Activated CD8-positive, alpha-beta memory T cell treated with anti-CD3 and anti-CD28 coated beads for 24 hours (primary cell): ENCODE measurements around the gene PTRH2.
"Not testable (repeated sequence)": the region's sequence is repeated elsewhere in the genome, so short reads cannot be mapped to it uniquely, and the experiment has no call there.

Experiments
- DNase-seq: peaks from one replicate; pipeline ENCODE4 v3.0.0-alpha.2; 2020

PTRH2 gene

DNA sequence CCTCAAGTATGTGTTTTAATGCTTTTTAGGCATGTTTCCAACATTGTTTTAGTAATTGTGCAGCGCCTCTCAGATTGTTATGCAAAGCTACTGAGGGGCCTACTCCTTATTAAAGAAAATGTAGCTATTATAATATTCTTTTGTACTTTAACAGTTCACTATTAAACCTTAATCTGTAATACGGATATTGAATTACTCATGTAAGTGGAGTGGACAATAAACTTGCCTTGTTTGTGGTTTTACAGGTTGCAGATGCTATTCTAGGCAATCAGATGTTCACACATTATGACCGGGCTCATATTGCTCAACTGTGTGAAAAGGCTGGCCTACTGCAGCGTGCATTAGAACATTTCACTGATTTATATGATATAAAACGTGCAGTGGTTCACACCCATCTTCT, 41.0 kb downstream of the PTRH2 start:
- DNase-seq = no peak

DNA sequence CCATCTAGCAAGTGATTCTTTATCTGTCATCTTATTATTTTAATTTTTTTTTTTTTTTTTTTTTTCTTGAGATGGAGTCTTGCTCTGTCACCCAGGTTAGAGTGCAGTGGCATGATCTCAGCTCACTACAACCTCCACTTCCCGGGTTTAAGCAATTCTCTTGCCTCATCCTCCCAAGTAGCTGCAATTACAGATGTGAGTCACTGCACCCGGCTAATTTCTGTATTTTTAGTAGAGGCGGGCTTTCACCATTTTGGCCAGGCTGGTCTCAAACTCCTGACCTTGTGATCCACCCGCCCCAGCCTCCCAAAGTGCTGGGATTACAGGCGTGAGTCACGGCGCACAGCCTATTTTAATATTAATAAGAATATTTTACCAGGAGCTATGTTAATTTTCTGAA, 50.6 kb downstream of the PTRH2 start:
- DNase-seq = not testable (repeated sequence)

DNA sequence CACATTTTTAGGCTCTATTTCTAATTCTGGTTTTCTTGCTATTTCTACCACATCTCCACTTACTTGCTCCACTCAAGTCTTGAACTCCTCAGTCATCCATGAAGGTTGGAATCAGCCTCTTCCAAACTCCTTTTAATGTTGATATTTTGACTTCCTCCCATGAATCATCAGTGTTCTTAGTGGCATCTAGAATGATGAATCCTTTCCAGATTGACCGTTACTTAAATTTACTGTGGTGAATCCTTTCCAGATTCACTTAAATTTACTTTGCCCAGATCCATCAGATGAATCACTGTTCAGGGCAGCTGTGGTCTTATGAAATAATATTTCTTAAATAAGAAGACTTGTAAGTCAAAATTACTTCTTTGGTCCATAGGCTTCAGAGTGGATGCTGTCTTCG, 55.1 kb downstream of the PTRH2 start:
- DNase-seq = no peak

DNA sequence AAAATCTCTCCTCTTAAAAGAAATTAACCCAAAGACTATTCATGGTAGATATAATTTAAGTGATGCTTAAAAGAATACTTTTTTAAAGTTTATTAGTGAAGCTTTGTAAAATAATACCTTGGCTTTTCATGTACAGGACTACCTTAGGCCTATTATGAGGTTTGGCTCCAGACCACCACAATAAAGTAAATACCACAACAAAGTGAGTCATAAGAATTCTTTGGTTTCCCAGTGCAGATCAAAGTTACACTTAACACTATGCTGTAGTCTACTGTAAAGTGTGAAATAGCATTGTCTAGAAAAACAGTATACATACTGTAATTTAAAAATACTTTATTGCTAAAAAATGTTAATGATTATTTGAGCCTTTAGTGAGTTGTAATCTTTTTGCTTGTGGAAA, 55.9 kb downstream of the PTRH2 start:
- no peak for DNase-seq

DNA sequence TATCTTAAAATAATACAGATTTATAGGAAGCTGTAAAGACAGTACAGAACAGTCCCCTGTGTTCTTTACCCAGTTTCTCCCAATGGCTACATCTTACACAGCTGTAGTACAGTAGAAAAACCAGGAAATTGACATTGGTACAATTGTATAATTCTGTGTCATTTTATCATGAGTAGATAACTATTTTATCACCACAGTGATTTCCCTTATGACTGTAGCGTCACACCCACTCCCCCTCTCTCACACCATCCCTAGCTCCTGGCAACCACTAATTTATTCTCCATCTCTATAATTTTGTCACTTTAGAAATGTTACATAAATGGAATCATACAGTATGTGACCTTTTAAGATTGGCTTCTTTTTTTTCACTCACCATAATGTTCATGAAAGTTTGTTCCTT, 56.6 kb downstream of the PTRH2 start:
- DNase-seq = no peak

DNA sequence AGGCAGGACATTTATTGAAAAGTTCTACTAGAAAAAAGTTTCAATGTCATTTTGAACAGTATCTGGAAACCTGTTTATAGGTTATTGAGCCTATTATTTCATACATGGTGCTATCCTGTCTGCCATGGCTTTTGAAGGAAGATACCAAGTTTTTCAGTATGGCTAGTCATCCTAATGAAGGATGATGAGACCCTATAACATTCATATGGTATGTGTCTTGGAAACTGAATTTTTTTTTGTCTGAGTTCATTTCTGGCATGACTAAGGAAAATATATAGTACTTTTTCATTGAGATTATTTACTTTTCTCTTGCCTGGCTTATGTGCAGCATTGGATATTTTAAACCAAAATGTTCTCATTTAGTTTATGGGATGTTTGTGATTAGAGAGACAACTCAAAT, 57.3 kb downstream of the PTRH2 start:
- no peak for DNase-seq
